WTC11 (cell line): ENCODE results near the gene PTPRT. TPM values are rescaled to one million over a fixed set of nuclear protein-coding genes. Genes with fewer than 3 reads are reported as not detected.

Source experiments
- ATAC-seq: fragments of 200-7000 bp; cut with Tn5 transposase; 2 replicates; pipeline ENCODE4 v1.10.0; 2021; ENCODE audit warnings: mild to moderate bottlenecking, moderate library complexity
- CTCF ChIA-PET: fragments of 300-600 bp; sonication (Branson Sonifier 250); formaldehyde crosslinking; loops from one replicate; lab custom pipeline; 2021; ENCODE audit warnings: antibody characterized with exemption; lab: Charles Lee
- POLR2A ChIA-PET: fragments of 350-600 bp; sonication (Branson Sonifier 250); formaldehyde crosslinking; loops from one replicate; lab custom pipeline; 2021; ENCODE audit warnings: antibody characterized with exemption; lab: Charles Lee
- DNase-seq: peaks from one replicate; pipeline ENCODE4 v3.0.0; 2021; ENCODE audit warnings: low spot score
- H3K27ac Mint-ChIP-seq: 2 replicates; pipeline ENCODE4 v1.8.0; 2021; ENCODE audit warnings: mixed read lengths
- H3K27me3 Mint-ChIP-seq: 2 replicates; pipeline ENCODE4 v1.8.0; 2021; ENCODE audit warnings: low read depth, mild to moderate bottlenecking, moderate library complexity, mixed read lengths
- H3K36me3 Mint-ChIP-seq: 2 replicates; pipeline ENCODE4 v1.8.0; 2021; ENCODE audit warnings: mixed read lengths
- H3K4me1 Mint-ChIP-seq: 2 replicates; pipeline ENCODE4 v1.8.0; 2022; ENCODE audit warnings: mixed read lengths
- H3K4me3 Mint-ChIP-seq: 2 replicates; pipeline ENCODE4 v1.8.0; 2021; ENCODE audit warnings: mild to moderate bottlenecking, moderate library complexity, mixed read lengths
- H3K9me3 Mint-ChIP-seq: 2 replicates; pipeline ENCODE4 v1.8.0; 2021; ENCODE audit warnings: mixed read lengths
- CTCF ChIP-seq: fragments of 200-600 bp; IDR thresholded peaks from 2 replicates; pipeline ENCODE4 v1.8.0; 2022; ENCODE audit warnings: antibody characterized with exemption
- ELF4 ChIP-seq: sonication (generic); formaldehyde crosslinking; IDR thresholded peaks from 2 replicates; pipeline ENCODE4 v1.8.1; 2022; ENCODE audit warnings: low read depth, mild to moderate bottlenecking, moderate library complexity, missing genetic modification reagents
- EMX1 ChIP-seq: fragments of 250-450 bp; sonication (Bioruptor Pico); IDR thresholded peaks from 2 replicates; pipeline ENCODE4 v1.8.0; 2021; ENCODE audit warnings: mild to moderate bottlenecking
- FOXJ3 ChIP-seq: sonication (generic); formaldehyde crosslinking; IDR thresholded peaks from 2 replicates; pipeline ENCODE4 v1.9.0; 2021; ENCODE audit warnings: missing genetic modification reagents, mild to moderate bottlenecking, borderline replicate concordance
- FOXK1 ChIP-seq: sonication (generic); formaldehyde crosslinking; IDR thresholded peaks from 2 replicates; pipeline ENCODE4 v1.8.0; 2022; ENCODE audit warnings: mild to moderate bottlenecking, moderate library complexity, missing genetic modification reagents
- HMGXB4 ChIP-seq: sonication (generic); formaldehyde crosslinking; IDR thresholded peaks from 2 replicates; pipeline ENCODE4 v1.8.1; 2023; ENCODE audit warnings: mild to moderate bottlenecking, moderate library complexity, missing genetic modification reagents
- IRF2 ChIP-seq: sonication (generic); formaldehyde crosslinking; IDR thresholded peaks from 2 replicates; pipeline ENCODE4 v1.8.0; 2022; ENCODE audit warnings: low read depth, missing genetic modification reagents, borderline replicate concordance
- NFYB ChIP-seq: sonication (generic); formaldehyde crosslinking; conservative IDR thresholded peaks from 2 replicates; pipeline ENCODE4 v1.8.0; 2022; ENCODE audit warnings: low read depth, missing genetic modification reagents
- RELA ChIP-seq: sonication (generic); formaldehyde crosslinking; IDR thresholded peaks from 2 replicates; pipeline ENCODE4 v1.8.1; 2022; ENCODE audit warnings: missing genetic modification reagents, mild to moderate bottlenecking, borderline replicate concordance
- SMAD3 ChIP-seq: sonication (generic); formaldehyde crosslinking; IDR thresholded peaks from 2 replicates; pipeline ENCODE4 v1.8.0; 2022; ENCODE audit warnings: missing genetic modification reagents, mild to moderate bottlenecking, borderline replicate concordance
- TCF7 ChIP-seq: sonication (generic); formaldehyde crosslinking; IDR thresholded peaks from 2 replicates; pipeline ENCODE4 v1.8.0; 2022; ENCODE audit warnings: mild to moderate bottlenecking, low read depth, missing genetic modification reagents, moderate library complexity
- USF2 ChIP-seq: sonication (generic); formaldehyde crosslinking; IDR thresholded peaks from 2 replicates; pipeline ENCODE4 v1.8.1; 2023; ENCODE audit warnings: mild to moderate bottlenecking, missing genetic modification reagents, moderate library complexity
- ZBTB43 ChIP-seq: sonication (generic); formaldehyde crosslinking; IDR thresholded peaks from 2 replicates; pipeline ENCODE4 v1.8.1; 2023; ENCODE audit warnings: mild to moderate bottlenecking, missing genetic modification reagents
- ZNF121 ChIP-seq: sonication (generic); formaldehyde crosslinking; IDR thresholded peaks from 2 replicates; pipeline ENCODE4 v1.8.0; 2023; ENCODE audit warnings: missing genetic modification reagents
- ZNF416 ChIP-seq: fragments of 250-450 bp; sonication (Bioruptor Pico); IDR thresholded peaks from 2 replicates; pipeline ENCODE4 v1.9.0; 2021; ENCODE audit warnings: mild to moderate bottlenecking, inconsistent platforms
- total RNA-seq: library from RNA; stranded (reverse); gene quantifications from 3 replicates; pipeline ENCODE4 v1.2.3, GENCODE V29; 2021
- TF ChIP-seq, protein P1 (sequence below): sonication (generic); formaldehyde crosslinking; IDR thresholded peaks from 2 replicates; pipeline ENCODE4 v1.8.0; 2023; ENCODE audit warnings: missing genetic modification reagents
- TF ChIP-seq, protein P2 (sequence below): sonication (generic); formaldehyde crosslinking; IDR thresholded peaks from 2 replicates; pipeline ENCODE4 v1.8.1; 2022; ENCODE audit warnings: missing genetic modification reagents, borderline replicate concordance
- TF ChIP-seq, protein P3 (sequence below): fragments of 250-450 bp; sonication (Bioruptor Pico); IDR thresholded peaks from 2 replicates; pipeline ENCODE4 v1.9.0; 2021; ENCODE audit warnings: moderate library complexity, mild to moderate bottlenecking, inconsistent platforms, borderline replicate concordance
- TF ChIP-seq, protein P4 (sequence below): fragments of 250-450 bp; sonication (Bioruptor Pico); conservative IDR thresholded peaks from 2 replicates; pipeline ENCODE4 v1.9.0; 2021; ENCODE audit warnings: mild to moderate bottlenecking
- TF ChIP-seq, protein P5 (sequence below): sonication (generic); formaldehyde crosslinking; IDR thresholded peaks from 2 replicates; pipeline ENCODE4 v1.8.0; 2022; ENCODE audit warnings: mild to moderate bottlenecking, missing genetic modification reagents

Gene PTPRT
- total RNA-seq, 1 experiment from 2014 or later, result 1.1 TPM

- H3K9me3 Mint-ChIP-seq, result peaks cover 8% of the 10 kb centered on the region
- H3K4me3 Mint-ChIP-seq, result no peak overlapping the region
- DNase-seq (no peak), ATAC-seq (no peak)
- H3K27ac Mint-ChIP-seq, result no peak overlapping the region
- no peak for TF ChIP-seq CTCF
- TF ChIP-seq, protein P1, sequence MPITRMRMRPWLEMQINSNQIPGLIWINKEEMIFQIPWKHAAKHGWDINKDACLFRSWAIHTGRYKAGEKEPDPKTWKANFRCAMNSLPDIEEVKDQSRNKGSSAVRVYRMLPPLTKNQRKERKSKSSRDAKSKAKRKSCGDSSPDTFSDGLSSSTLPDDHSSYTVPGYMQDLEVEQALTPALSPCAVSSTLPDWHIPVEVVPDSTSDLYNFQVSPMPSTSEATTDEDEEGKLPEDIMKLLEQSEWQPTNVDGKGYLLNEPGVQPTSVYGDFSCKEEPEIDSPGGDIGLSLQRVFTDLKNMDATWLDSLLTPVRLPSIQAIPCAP, result no peak
- TF ChIP-seq, protein P2, sequence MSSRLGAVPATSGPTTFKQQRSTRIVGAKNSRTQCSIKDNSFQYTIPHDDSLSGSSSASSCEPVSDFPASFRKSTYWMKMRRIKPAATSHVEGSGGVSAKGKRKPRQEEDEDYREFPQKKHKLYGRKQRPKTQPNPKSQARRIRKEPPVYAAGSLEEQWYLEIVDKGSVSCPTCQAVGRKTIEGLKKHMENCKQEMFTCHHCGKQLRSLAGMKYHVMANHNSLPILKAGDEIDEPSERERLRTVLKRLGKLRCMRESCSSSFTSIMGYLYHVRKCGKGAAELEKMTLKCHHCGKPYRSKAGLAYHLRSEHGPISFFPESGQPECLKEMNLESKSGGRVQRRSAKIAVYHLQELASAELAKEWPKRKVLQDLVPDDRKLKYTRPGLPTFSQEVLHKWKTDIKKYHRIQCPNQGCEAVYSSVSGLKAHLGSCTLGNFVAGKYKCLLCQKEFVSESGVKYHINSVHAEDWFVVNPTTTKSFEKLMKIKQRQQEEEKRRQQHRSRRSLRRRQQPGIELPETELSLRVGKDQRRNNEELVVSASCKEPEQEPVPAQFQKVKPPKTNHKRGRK, result no peak
- TF ChIP-seq ZNF416 (CRISPR knock-in tag), result no peak
- TF ChIP-seq EMX1 (CRISPR knock-in tag), result no peak
- no peak for TF ChIP-seq HMGXB4 (CRISPR knock-in tag)
- TF ChIP-seq FOXK1 (CRISPR knock-in tag), result no peak
- no peak for TF ChIP-seq ZBTB43 (CRISPR knock-in tag)
- ChIA-PET CTCF (no interaction called here), POLR2A (no interaction called here)
- no peaks in the 10 kb centered on the region for H3K27me3 Mint-ChIP-seq
- H3K36me3 Mint-ChIP-seq, result no peaks in the 10 kb centered on the region
- H3K4me1 Mint-ChIP-seq, result no peaks in the 10 kb centered on the region
These were observed 673.0 kb downstream of the PTPRT start for GRCh38 chr20:42516692-42517091.

DNA sequence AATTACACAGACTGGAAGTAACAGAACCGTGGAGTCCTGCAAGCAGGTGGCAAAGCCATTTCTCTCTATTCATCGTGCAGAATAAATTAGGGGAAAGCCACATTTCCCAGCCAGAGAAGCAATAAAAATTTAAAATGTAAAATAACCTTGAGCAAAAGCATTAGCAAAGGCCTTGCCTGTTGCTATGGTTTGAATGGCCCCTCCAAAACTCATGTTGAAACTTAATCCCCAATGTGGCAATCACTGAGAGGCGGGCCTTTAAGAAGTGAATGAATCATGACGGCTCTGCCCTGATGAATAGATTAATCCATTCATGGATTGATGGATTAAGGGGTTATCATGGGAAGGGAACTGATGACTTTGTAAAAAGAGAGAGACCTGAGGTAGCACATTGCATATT, 679.0 kb downstream of the PTPRT start:
- CTCF ChIA-PET, result no interaction called here
- peaks cover 3% of the 10 kb centered on the region; the same call in 1 of the 2 replicates for H3K4me1 Mint-ChIP-seq
- H3K9me3 Mint-ChIP-seq, result no peaks in the 10 kb centered on the region
- no peak overlapping the region for H3K27ac Mint-ChIP-seq
- POLR2A ChIA-PET, result no interaction called here
- no peaks in the 10 kb centered on the region for H3K36me3 Mint-ChIP-seq
- DNase-seq (no peak), ATAC-seq (no peak)
- H3K4me3 Mint-ChIP-seq, result no peak overlapping the region
- TF ChIP-seq USF2, result no peak
- TF ChIP-seq ZNF121, result no peak
- TF ChIP-seq SMAD3, result no peak
- TF ChIP-seq, protein P3, sequence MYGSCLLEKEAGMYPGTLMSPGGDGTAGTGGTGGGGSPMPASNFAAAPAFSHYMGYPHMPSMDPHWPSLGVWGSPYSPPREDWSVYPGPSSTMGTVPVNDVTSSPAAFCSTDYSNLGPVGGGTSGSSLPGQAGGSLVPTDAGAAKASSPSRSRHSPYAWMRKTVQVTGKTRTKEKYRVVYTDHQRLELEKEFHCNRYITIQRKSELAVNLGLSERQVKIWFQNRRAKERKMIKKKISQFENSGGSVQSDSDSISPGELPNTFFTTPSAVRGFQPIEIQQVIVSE, result no peak
- TF ChIP-seq, protein P4, sequence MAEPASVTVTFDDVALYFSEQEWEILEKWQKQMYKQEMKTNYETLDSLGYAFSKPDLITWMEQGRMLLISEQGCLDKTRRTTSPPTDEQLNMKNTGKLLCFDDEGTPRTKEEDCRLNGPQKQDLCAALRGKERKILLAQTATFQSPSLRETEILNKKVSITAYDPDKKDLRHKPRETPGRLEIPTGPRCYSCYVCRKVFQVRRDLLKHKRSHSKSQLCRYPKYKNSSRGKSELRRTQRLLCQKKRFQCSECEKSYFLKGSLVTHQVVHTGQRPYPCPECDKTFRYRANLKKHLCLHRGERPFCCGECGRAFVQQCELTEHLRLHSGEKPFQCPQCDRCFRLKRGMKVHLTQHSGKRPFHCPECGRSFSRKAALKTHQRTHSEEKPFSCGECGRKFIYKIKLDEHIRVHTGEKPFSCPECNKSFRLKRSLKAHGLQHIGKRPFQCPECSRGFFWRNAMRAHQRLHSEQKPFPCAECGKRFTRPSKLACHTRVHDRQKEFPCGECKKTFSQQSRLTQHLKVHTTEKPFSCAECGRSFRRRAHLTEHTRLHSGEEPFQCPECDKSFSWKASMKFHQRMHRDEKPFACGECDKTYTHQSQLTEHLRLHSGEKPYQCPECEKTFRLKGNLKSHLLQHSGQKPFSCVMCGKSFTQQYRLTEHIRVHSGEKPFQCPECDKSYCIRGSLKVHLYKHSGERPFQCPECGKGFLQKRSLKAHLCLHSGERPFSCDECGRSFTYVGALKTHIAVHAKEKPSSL (CRISPR knock-in tag), result no peak
- TF ChIP-seq NFYB (CRISPR knock-in tag), result no peak
- TF ChIP-seq, protein P5, sequence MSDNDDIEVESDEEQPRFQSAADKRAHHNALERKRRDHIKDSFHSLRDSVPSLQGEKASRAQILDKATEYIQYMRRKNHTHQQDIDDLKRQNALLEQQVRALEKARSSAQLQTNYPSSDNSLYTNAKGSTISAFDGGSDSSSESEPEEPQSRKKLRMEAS (CRISPR knock-in tag), result no peak
- no peak for TF ChIP-seq FOXJ3 (CRISPR knock-in tag)
- TF ChIP-seq TCF7, result no peak
- TF ChIP-seq IRF2 (CRISPR knock-in tag), result no peak
- no peak for TF ChIP-seq RELA (CRISPR knock-in tag)
- TF ChIP-seq ELF4 (CRISPR knock-in tag), result no peak
- H3K27me3 Mint-ChIP-seq, result no peaks in the 10 kb centered on the region
